HEK293 (cell line): ENCODE results near the gene CKAP2L.

Experiments
- CTCF ChIA-PET: fragments of 350-600 bp; formaldehyde crosslinking; extraction: SDS; loops from one replicate; lab custom pipeline; 2021; ENCODE audit warnings: antibody characterized with exemption; lab: Yijun Ruan, JAX
- POLR2A ChIA-PET: fragments of 300-600 bp; formaldehyde crosslinking; extraction: SDS; loops from one replicate; lab custom pipeline; 2020; ENCODE audit warnings: antibody characterized with exemption, inconsistent platforms; lab: Yijun Ruan, JAX
- H3K27ac ChIP-seq: fragments of 200-500 bp; sonication (Bioruptor generic); 2 replicates; pipeline ENCODE4 v1.5.1; 2014; ENCODE audit warnings: low read depth, low read length, control low read depth, inconsistent platforms; ENCODE audit errors: extremely low read depth
- H3K36me3 ChIP-seq, 2 experiments: fragments of 200-500 bp in 1 of 2; sonication (Bioruptor generic) in 1 of 2; 1 replicate in 1 of 2; 2 replicates in 1 of 2; pipeline ENCODE4 v1.5.1; 2014 to 2017; ENCODE audit warnings: inconsistent platforms in 2 of 2, low read length in 2 of 2; ENCODE audit not compliant: control insufficient read depth in 2 of 2, insufficient read depth in 1 of 2
- H3K4me1 ChIP-seq: fragments of 200-500 bp; sonication (Bioruptor generic); 2 replicates; pipeline ENCODE4 v1.5.1; 2014; ENCODE audit warnings: mild to moderate bottlenecking, low read length, inconsistent platforms; ENCODE audit not compliant: control insufficient read depth, insufficient read depth
- H3K4me3 ChIP-seq: 2 replicates; pipeline ENCODE4 v1.5.1; 2011; ENCODE audit warnings: low read depth, mild to moderate bottlenecking, control low read depth, low read length, moderate library complexity
- H3K9me3 ChIP-seq: fragments of 200-500 bp; sonication (Bioruptor generic); 2 replicates; pipeline ENCODE4 v1.5.1; 2014; ENCODE audit warnings: low read depth, low read length, inconsistent platforms; ENCODE audit not compliant: control insufficient read depth, insufficient read depth
- GLIS1 ChIP-seq: fragments of 450-650 bp; formaldehyde crosslinking; IDR thresholded peaks from 2 replicates; pipeline ENCODE4 v1.5.1; 2016; ENCODE audit warnings: missing biosample characterization, missing genetic modification characterization
- HOXA7 ChIP-seq: sonication (generic); formaldehyde crosslinking; IDR thresholded peaks from 2 replicates; pipeline ENCODE4 v1.8.1; 2022; ENCODE audit warnings: missing genetic modification reagents, borderline replicate concordance
- KLF9 ChIP-seq: fragments of 450-650 bp; formaldehyde crosslinking; IDR thresholded peaks from 2 replicates; pipeline ENCODE4 v1.5.1; 2016; ENCODE audit warnings: missing biosample characterization, missing genetic modification characterization, low read depth
- SETDB1 ChIP-seq: IDR thresholded peaks from one replicate; pipeline ENCODE4 v1.6.1; 2017; ENCODE audit warnings: mild to moderate bottlenecking, low read length, moderate library complexity, mixed read lengths; ENCODE audit not compliant: insufficient read length
- SP2 ChIP-seq: fragments of 450-650 bp; formaldehyde crosslinking; IDR thresholded peaks from 2 replicates; pipeline ENCODE4 v1.5.1; 2016; ENCODE audit warnings: missing biosample characterization, missing genetic modification characterization
- TCF7L2 ChIP-seq: IDR thresholded peaks from 2 replicates; pipeline ENCODE4 v1.6.1; 2011; ENCODE audit warnings: low read depth, mild to moderate bottlenecking, inconsistent platforms, low read length, moderate library complexity, borderline replicate concordance
- WT1 ChIP-seq: fragments of 450-650 bp; formaldehyde crosslinking; IDR thresholded peaks from 2 replicates; pipeline ENCODE4 v1.5.1; 2016; ENCODE audit warnings: missing biosample characterization, missing genetic modification characterization
- ZNF133 ChIP-seq: fragments of 450-650 bp; formaldehyde crosslinking; IDR thresholded peaks from 2 replicates; pipeline ENCODE4 v1.5.1; 2016; ENCODE audit warnings: missing biosample characterization, missing genetic modification characterization
- ZNF184 ChIP-seq: fragments of 450-650 bp; IDR thresholded peaks from 2 replicates; pipeline ENCODE4 v1.5.1; 2018; ENCODE audit warnings: missing biosample characterization, mild to moderate bottlenecking, missing genetic modification characterization
- ZNF2 ChIP-seq: fragments of 450-650 bp; formaldehyde crosslinking; IDR thresholded peaks from 2 replicates; pipeline ENCODE4 v1.5.1; 2016; ENCODE audit warnings: missing biosample characterization, missing genetic modification characterization
- ZNF23 ChIP-seq: fragments of 450-650 bp; formaldehyde crosslinking; IDR thresholded peaks from 2 replicates; pipeline ENCODE4 v1.5.1; 2016; ENCODE audit warnings: missing biosample characterization, missing genetic modification characterization, borderline replicate concordance
- ZNF292 ChIP-seq: fragments of 450-650 bp; formaldehyde crosslinking; IDR thresholded peaks from 2 replicates; pipeline ENCODE4 v1.5.1; 2016; ENCODE audit warnings: low read depth, missing biosample characterization, missing genetic modification characterization, borderline replicate concordance
- ZNF350 ChIP-seq: fragments of 450-650 bp; formaldehyde crosslinking; IDR thresholded peaks from 2 replicates; pipeline ENCODE4 v1.5.0; 2017; ENCODE audit warnings: missing biosample characterization, mild to moderate bottlenecking, missing genetic modification characterization
- ZNF366 ChIP-seq: fragments of 450-650 bp; formaldehyde crosslinking; conservative IDR thresholded peaks from 2 replicates; pipeline ENCODE4 v1.5.1; 2016; ENCODE audit warnings: missing biosample characterization, missing genetic modification characterization
- ZNF37A ChIP-seq: fragments of 450-650 bp; IDR thresholded peaks from 2 replicates; pipeline ENCODE4 v1.5.1; 2018; ENCODE audit warnings: missing biosample characterization, missing genetic modification characterization
- ZNF473 ChIP-seq: fragments of 450-650 bp; formaldehyde crosslinking; IDR thresholded peaks from 2 replicates; pipeline ENCODE4 v1.5.1; 2017; ENCODE audit warnings: missing biosample characterization, missing genetic modification characterization
- ZNF48 ChIP-seq: fragments of 450-650 bp; formaldehyde crosslinking; IDR thresholded peaks from 2 replicates; pipeline ENCODE4 v1.5.1; 2016; ENCODE audit warnings: missing biosample characterization, missing genetic modification characterization
- ZNF514 ChIP-seq: fragments of 450-650 bp; formaldehyde crosslinking; IDR thresholded peaks from 2 replicates; pipeline ENCODE4 v1.5.1; 2016; ENCODE audit warnings: missing biosample characterization, missing genetic modification characterization
- ZNF560 ChIP-seq: fragments of 450-650 bp; formaldehyde crosslinking; IDR thresholded peaks from 2 replicates; pipeline ENCODE4 v1.5.1; 2017; ENCODE audit warnings: missing biosample characterization, missing genetic modification characterization, borderline replicate concordance
- ZNF561 ChIP-seq: fragments of 450-650 bp; IDR thresholded peaks from 2 replicates; pipeline ENCODE4 v1.5.1; 2018; ENCODE audit warnings: missing biosample characterization, missing genetic modification characterization, borderline replicate concordance
- ZNF596 ChIP-seq: fragments of 450-650 bp; IDR thresholded peaks from 2 replicates; pipeline ENCODE4 v1.5.0; 2018; ENCODE audit warnings: missing biosample characterization, mild to moderate bottlenecking, missing genetic modification characterization, moderate library complexity
- ZNF600 ChIP-seq: fragments of 450-650 bp; formaldehyde crosslinking; IDR thresholded peaks from 2 replicates; pipeline ENCODE4 v1.5.1; 2016; ENCODE audit warnings: missing biosample characterization, missing genetic modification characterization
- ZNF645 ChIP-seq: fragments of 450-650 bp; formaldehyde crosslinking; IDR thresholded peaks from 2 replicates; pipeline ENCODE4; 2016; ENCODE audit warnings: missing biosample characterization, missing genetic modification characterization
- ZNF677 ChIP-seq: fragments of 450-650 bp; IDR thresholded peaks from 2 replicates; pipeline ENCODE4 v1.5.0; 2018; ENCODE audit warnings: missing biosample characterization, mild to moderate bottlenecking, missing genetic modification characterization, moderate library complexity
- ZNF701 ChIP-seq: fragments of 450-650 bp; formaldehyde crosslinking; IDR thresholded peaks from 2 replicates; pipeline ENCODE4 v1.5.1; 2016; ENCODE audit warnings: missing biosample characterization, missing genetic modification characterization
- ZNF776 ChIP-seq: fragments of 450-650 bp; formaldehyde crosslinking; IDR thresholded peaks from 2 replicates; pipeline ENCODE4 v1.5.0; 2017; ENCODE audit warnings: missing biosample characterization, missing genetic modification characterization, borderline replicate concordance
- ZNF791 ChIP-seq: fragments of 450-650 bp; formaldehyde crosslinking; IDR thresholded peaks from 2 replicates; pipeline ENCODE4 v1.5.1; 2016; ENCODE audit warnings: missing biosample characterization, missing genetic modification characterization
- ZSCAN5A ChIP-seq: fragments of 450-650 bp; formaldehyde crosslinking; IDR thresholded peaks from 2 replicates; pipeline ENCODE4 v1.5.1; 2016; ENCODE audit warnings: missing biosample characterization, missing genetic modification characterization
- TF ChIP-seq, protein P1 (sequence below): fragments of 450-650 bp; formaldehyde crosslinking; IDR thresholded peaks from 2 replicates; pipeline ENCODE4 v1.5.1; 2017; ENCODE audit warnings: missing biosample characterization, missing genetic modification characterization
- TF ChIP-seq, protein P2 (sequence below): fragments of 450-650 bp; formaldehyde crosslinking; IDR thresholded peaks from 2 replicates; pipeline ENCODE4 v1.5.1; 2016; ENCODE audit warnings: missing biosample characterization, missing genetic modification characterization

CKAP2L gene

DNA sequence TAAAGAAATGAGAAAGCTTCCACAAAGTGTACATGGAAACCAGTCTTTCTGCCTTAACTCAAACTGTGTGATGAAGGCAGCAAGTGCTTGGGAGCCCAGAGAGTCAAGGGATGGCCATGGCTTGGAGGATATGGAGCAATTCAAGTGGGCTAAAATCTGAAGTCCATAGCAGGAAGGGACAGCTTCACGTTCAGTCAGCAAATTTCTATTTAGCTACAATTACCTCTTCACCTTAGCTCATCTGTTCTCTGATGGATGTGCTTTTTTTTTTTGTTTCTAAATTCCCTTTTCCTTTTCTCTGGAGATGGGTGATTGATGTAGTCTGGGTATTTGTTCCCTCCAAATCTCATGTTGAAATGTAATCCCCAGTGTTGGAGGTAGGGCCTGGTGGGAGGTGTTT is 24.8 kb upstream of the CKAP2L start:
- Histone ChIP-seq H3K36me3 (no peaks in the 10 kb centered on the region), H3K27ac (no peak overlapping the region), H3K4me1 (no peaks in the 10 kb centered on the region), H3K9me3 (no peaks in the 10 kb centered on the region), H3K4me3 (no peak overlapping the region)
- POLR2A ChIA-PET = no interaction called here
- TF ChIP-seq SP2 (tag by site-specific recombination) (no peak), HOXA7 (CRISPR knock-in tag) (no peak), ZNF596 (tag by site-specific recombination) (no peak), ZNF350 (no peak), ZNF473 (tag by site-specific recombination) (no peak), TCF7L2 (no peak), ZNF677 (no peak), ZNF791 (tag by site-specific recombination) (no peak), ZSCAN5A (tag by site-specific recombination) (no peak), ZNF133 (tag by site-specific recombination) (no peak), ZNF366 (tag by site-specific recombination) (no peak), ZNF600 (no peak), ZNF292 (no peak), GLIS1 (tag by site-specific recombination) (no peak)
- TF ChIP-seq, protein P1, sequence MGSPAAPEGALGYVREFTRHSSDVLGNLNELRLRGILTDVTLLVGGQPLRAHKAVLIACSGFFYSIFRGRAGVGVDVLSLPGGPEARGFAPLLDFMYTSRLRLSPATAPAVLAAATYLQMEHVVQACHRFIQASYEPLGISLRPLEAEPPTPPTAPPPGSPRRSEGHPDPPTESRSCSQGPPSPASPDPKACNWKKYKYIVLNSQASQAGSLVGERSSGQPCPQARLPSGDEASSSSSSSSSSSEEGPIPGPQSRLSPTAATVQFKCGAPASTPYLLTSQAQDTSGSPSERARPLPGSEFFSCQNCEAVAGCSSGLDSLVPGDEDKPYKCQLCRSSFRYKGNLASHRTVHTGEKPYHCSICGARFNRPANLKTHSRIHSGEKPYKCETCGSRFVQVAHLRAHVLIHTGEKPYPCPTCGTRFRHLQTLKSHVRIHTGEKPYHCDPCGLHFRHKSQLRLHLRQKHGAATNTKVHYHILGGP (tag by site-specific recombination) = no peak
- CTCF ChIA-PET = interaction anchor here (0.7 kb wide), 1 partner anchor 16 kb away, joined by 3 read pairs; no protein-coding TSS in a partner anchor

DNA sequence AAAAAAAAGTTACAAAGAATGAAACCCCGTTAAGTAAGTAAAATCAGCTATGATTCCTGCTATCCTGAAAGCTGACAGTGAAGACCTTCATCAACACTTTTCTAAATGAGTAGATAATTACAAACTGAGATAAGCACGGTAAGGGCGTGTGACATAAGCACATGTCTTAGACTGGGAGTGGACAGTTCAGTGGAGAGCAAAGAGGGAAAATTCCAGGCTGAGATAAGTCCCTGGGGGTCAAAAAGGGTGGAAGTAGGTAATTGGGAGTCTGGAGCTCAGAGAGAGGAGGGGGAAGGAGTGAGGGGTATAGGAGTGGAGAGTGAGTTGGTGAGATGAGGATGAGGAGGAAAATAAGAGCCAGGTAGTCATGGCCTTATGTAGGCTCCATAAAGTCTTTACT is 24.2 kb upstream of the CKAP2L start:
- no peaks in the 10 kb centered on the region for H3K36me3 ChIP-seq
- H3K27ac ChIP-seq = no peak overlapping the region
- POLR2A ChIA-PET = no interaction called here
- no peaks in the 10 kb centered on the region for H3K4me1 ChIP-seq
- CTCF ChIA-PET = interaction anchor here (0.7 kb wide), 1 partner anchor 16 kb away, joined by 3 read pairs; no protein-coding TSS in a partner anchor
- TF ChIP-seq ZNF701 (tag by site-specific recombination) = no peak
- no peak for TF ChIP-seq KLF9 (tag by site-specific recombination)
- TF ChIP-seq ZNF514 (tag by site-specific recombination) = no peak
- TF ChIP-seq ZNF37A (tag by site-specific recombination) = no peak
- no peak for TF ChIP-seq ZNF560 (tag by site-specific recombination)
- no peak overlapping the region for H3K4me3 ChIP-seq
- no peaks in the 10 kb centered on the region for H3K9me3 ChIP-seq

DNA sequence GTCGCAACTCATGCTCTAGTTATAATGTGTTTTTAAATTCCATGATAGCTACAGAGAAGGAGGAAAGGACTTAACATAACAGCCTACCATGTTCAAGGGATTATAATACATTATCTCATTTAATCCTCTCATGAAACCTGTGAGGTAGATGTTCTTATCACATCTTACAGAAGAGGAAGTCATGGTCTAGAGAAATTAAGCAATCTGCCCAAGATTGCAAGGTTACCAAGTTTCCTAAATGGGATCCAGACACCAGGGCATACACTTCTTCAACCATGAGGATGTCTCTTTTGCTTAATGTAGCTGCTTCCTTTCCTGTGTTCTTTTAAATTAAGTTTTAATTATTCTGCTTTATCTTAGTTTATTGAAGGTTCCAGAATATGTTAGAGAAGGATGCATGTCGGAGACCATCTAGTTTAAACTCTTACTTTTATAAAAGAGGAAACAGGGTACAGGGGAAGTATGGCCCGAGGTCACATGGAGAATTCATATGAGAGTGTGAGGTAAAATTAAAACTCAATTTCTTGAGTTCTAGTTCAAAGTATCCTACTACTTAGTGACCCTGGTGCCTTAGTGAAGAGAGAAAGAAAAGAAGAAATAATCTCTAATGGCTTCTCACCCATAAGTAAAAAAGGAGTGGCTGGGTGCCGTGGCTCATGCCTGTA is 23.5 kb upstream of the CKAP2L start:
- no peaks in the 10 kb centered on the region for H3K36me3 ChIP-seq
- H3K4me1 ChIP-seq = no peaks in the 10 kb centered on the region
- ChIA-PET CTCF (interaction anchor here (0.7 kb wide), 1 partner anchor 38 kb away, joined by 3 read pairs; no protein-coding TSS in a partner anchor), POLR2A (no interaction called here)
- no peak overlapping the region for H3K4me3 ChIP-seq
- H3K27ac ChIP-seq = no peak overlapping the region
- no peaks in the 10 kb centered on the region for H3K9me3 ChIP-seq
- TF ChIP-seq ZNF48 (tag by site-specific recombination) (no peak), ZNF2 (tag by site-specific recombination) (no peak), ZNF561 (tag by site-specific recombination) (no peak), ZNF645 (tag by site-specific recombination) (no peak), ZNF23 (tag by site-specific recombination) (no peak), WT1 (no peak), SETDB1 (no peak), ZNF776 (no peak), ZNF184 (tag by site-specific recombination) (no peak)
- TF ChIP-seq, protein P2, sequence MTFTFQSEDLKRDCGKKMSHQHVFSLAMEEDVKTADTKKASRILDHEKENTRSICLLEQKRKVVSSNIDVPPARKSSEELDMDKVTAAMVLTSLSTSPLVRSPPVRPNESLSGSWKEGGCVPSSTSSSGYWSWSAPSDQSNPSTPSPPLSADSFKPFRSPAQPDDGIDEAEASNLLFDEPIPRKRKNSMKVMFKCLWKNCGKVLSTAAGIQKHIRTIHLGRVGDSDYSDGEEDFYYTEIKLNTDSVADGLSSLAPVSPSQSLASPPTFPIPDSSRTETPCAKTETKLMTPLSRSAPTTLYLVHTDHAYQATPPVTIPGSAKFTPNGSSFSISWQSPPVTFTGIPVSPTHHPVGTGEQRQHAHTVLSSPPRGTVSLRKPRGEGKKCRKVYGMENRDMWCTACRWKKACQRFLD (tag by site-specific recombination) = no peak
